Kidney tubule cell (primary cell): ENCODE results near the gene CBFA2T2.
"Not testable (repeated sequence)": the region's sequence is repeated elsewhere in the genome, so short reads cannot be mapped to it uniquely, and the experiment has no call there.

Experiments
- DNase-seq: peaks from one replicate; pipeline ENCODE4 v3.0.0-alpha.2; 2018; ENCODE audit warnings: low spot score

Gene CBFA2T2

GRCh38 chr20:33576432-33577125 lies 86.7 kb downstream of the CBFA2T2 start:
- no peak for DNase-seq

- DNase-seq, result no peak
Observed at GRCh38 chr20:33578510-33578909, 88.6 kb downstream of the CBFA2T2 start.

- DNase-seq, result no peak
Observed at GRCh38 chr20:33583143-33583542, 93.2 kb downstream of the CBFA2T2 start.

- DNase-seq, result peak; percentile 32
Observed at GRCh38 chr20:33584976-33585375, 95.1 kb downstream of the CBFA2T2 start.

GRCh38 chr20:33585413-33585812 lies 95.5 kb downstream of the CBFA2T2 start:
- no peak for DNase-seq

- DNase-seq, result no peak
Observed at GRCh38 chr20:33589059-33589458, 99.2 kb downstream of the CBFA2T2 start.

DNA sequence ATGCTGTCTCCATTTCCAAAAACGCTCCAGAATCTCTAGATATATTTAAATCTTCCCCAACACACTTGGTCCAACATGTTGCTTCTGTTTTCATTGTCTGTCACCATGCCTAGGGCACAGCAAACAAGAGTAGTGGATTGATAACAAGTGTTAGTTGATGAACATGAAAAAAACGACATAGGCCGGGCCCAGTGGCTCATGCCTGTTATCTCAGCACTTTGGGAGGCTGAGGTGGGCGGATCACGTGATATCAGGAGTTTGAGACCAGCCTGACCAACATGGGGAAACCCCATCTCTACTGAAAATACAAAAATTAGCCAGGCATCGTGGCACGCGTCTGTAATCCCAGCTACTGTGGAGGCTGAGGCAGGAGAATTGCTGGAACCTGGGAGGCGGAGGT lies 102.0 kb downstream of the CBFA2T2 start:
- DNase-seq, result not testable (repeated sequence)

- DNase-seq, result no peak
Observed at GRCh38 chr20:33594743-33595142, 104.8 kb downstream of the CBFA2T2 start.

- DNase-seq, result no peak
Observed at GRCh38 chr20:33600414-33600813, 110.5 kb downstream of the CBFA2T2 start.

DNA sequence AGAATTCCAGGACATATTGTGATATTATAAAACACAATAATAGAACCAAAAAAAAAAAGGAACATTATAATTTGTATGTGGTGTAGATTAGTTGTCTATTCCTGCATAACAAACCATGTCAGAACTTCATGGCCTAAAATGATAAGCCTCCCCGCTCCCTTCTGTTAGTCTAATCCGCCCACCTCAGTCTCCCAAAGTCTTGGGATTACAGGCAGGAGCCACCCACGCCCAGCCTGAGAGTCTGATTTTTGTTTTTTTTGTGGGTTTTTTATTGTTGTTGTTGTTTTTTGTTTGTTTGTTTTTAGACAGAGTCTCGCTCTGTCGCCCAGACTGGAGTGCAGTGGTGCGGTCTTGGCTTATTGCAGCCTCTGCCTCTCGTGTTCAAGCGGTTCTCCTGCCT lies 111.1 kb downstream of the CBFA2T2 start:
- no peak for DNase-seq

DNA sequence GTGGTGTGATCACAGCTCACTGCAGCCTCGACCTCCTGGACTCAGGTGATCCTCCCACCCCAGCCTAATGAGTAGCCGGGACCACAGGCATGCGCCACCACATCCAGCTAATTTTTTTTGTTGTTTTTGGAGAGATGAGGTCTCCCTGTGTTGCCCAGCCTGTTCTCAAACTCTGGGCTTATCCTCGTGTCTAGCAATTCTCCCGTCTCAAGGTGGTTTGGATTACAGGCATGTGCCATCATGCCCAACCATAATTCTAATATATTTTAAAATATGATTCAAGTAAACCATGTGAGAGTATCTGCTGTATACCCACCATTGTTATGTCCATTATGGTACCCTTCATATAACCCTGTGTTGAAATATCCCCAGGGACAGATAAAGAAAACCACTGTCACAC lies 112.0 kb downstream of the CBFA2T2 start:
- DNase-seq, result no peak

DNA sequence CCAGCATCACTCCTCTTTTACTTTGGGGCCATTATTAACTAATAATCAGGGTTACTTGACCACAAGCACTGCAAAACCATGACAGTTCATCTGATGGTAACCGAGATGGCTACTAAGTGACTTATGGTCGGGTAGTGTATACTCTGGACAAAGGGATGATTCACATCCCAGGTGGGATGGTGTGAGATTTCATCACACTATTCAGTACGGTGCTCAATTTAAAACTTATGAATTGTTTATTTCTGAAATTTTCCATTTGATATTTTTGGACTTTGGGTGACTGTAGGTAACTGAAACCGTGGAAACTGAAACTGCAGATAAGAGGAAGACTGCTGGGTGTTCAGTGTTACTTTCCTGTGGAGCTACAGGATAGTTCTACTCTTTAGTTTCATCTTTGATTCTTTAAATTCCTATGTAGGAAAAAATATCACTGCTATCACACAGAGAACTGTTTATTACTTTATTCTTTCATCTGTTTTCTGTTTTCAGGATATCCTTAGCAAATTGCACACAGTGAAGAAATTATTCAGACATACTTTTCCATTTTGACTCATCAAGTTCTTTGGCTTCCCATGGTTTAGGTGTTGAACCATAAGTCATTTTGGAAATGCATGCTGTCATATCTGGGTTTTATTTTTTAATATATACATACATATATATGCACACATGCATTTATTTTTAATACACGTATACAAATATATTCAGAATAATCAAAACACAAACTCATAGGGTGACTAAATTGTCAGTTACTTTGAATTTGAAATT lies 113.1 kb downstream of the CBFA2T2 start:
- peak; percentile 23 for DNase-seq

DNA sequence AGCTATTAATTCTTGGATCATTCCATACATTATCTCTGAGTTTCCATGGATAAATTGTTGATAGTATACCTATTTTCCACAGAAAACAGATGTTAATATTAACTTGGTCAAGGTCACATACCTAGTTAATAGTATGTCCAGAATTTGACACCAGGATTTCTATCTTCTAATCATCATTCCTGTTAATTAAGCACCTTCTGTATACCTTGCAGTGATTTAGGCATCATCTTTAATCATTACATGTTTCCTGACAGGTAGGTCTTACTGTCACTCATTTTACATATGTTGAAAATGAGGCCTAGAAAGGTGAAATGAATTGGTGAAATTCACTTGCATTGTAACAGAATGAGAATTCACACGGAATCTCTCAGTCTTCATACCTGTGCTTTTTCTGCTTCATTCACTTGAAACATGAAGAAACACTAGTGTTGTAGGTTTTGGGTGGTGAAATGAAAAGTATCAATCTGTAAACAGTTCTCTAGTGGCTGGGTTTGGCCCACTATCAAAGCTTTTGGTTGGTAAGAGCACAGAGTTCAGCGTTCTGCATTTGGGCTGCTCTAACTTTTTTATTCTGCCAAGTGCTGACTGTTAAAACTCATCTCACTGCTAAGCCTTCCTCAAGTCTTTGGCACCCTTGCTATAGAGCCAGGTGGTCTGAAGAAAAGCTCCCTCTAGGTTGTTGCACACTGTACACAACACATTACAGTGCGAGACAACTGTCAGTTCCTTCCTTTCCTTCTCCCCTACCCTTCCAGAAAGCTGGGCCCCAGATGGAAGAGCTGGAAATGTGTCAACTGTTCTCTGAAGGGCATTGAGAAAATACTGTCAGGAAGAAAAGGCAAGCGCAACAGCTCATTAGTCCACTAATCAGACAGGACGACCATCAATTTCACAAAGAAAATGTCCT lies 114.4 kb downstream of the CBFA2T2 start:
- no peak for DNase-seq

DNA sequence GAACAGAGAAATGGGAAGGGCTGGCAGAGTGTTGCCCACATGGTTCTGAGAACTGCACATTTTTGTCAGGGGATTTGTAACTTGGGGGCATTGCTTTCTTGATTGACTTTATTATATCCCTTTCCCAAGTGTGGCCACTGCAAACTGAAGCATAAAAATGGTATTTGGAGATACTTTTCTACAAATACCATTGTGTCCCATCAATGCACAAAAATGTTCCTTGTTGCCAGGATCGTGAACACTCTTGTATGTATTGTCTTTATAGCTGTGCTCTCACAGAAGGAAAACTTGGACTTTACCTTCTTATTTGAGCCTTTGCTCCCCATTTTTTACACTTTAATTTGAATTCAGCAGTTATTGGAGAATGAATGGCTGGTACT lies 115.1 kb downstream of the CBFA2T2 start:
- no peak for DNase-seq

- no peak for DNase-seq
Observed at GRCh38 chr20:33606118-33606771, 116.3 kb downstream of the CBFA2T2 start.

DNA sequence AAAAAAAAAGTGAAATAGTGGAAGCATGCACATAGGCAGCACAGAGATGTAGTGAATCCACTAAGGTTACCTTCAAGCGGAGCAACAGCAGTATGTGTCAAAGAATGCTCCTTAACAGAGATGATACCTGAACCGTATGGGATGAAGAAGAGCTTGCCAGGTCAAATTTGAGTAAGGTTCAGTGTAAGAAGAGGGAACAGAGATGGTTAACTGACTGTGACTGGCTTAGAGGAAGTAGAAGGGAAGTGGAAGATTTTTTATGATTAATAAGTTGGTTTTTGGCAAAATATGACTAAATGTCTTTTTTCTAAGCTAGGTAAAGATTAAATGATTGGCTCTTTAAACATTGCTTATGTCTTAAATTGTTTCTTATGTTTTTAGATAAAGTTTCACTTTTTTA lies 119.6 kb downstream of the CBFA2T2 start:
- no peak for DNase-seq

DNA sequence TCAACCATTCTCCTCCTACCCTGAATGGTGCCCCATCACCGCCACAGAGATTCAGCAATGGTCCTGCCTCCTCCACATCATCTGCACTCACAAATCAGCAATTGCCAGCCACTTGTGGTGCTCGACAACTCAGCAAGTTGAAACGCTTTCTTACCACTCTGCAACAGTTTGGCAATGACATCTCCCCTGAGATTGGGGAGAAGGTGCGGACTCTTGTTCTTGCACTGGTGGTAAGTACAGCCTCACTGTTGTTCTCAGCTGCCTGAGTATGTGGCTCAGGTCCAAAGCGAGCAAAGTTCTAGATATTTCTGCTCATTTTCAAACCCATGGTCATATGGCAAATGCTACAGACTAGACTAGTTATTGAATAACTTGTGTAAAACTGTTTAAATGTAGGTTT lies 121.2 kb downstream of the CBFA2T2 start:
- no peak for DNase-seq

DNA sequence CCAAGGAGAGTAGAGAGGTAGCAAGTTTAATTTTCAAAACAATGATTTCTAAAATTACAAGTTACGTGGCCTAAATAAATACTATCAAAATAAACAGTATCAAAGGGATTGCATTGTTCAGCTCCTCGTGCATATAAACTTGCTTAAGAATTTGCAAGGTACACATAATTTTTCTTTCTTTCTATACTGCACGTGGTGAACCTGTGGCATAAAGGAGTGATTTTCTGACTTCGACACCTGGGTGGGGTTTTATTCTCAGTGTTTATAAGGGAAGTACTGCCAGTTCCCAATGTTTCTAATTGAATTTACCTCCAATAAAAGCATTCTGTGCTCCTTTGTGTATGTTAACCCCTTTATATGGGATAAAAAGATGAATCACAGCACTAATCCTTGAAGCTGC lies 122.1 kb downstream of the CBFA2T2 start:
- DNase-seq, result no peak

- no peak for DNase-seq
Observed at GRCh38 chr20:33621717-33622400, 132.0 kb downstream of the CBFA2T2 start.

GRCh38 chr20:33622705-33623365 lies 132.9 kb downstream of the CBFA2T2 start:
- DNase-seq, result no peak

GRCh38 chr20:33624399-33624798 lies 134.5 kb downstream of the CBFA2T2 start:
- no peak for DNase-seq
